GM18511 (cell line): Measurements from ENCODE around the gene CREG2.

ENCODE experiments used
- ATAC-seq: cut with Tn5 transposase; IDR thresholded peaks from one replicate; pipeline ENCODE4 v1.9.1; 2021; ENCODE audit warnings: mild to moderate bottlenecking, moderate library complexity; ENCODE audit not compliant: unreplicated experiment

CREG2 gene

DNA sequence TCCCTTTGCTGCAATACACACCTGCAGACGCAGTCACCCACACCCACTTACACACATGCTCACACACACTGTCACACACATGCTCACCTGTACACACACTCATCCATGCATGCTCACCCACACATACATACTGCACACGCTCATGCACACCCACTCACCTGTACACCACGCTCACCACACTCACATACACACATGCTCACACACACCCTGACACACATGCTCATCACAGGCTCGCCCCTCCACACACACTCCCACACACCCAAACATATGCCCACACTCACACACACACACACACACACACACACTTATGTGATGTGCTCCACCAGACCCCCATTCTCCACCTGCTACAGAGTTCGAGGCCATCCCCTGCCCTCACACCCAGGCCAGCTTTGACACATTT lies 22.8 kb upstream of the CREG2 start:
- ATAC-seq: no peak

DNA sequence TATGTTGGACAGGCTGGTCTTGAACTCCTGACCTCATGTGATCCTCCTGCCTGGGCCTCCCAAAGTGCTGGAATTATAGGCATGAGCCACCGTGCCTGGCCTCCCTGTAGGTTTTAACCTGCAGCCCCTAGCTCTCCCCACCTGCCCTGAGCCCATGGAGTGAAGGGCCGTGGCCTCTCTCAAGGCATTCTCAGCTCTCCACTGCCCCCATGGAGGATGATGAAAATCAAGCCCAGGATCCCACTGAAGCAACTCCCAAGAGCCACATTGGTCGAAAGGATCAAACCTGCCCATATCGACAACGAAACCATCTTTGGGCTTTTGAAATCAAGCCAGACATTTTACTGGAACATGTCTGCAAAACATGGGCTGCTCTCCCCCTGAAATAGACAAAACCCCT lies 22.4 kb upstream of the CREG2 start:
- no peak for ATAC-seq

DNA sequence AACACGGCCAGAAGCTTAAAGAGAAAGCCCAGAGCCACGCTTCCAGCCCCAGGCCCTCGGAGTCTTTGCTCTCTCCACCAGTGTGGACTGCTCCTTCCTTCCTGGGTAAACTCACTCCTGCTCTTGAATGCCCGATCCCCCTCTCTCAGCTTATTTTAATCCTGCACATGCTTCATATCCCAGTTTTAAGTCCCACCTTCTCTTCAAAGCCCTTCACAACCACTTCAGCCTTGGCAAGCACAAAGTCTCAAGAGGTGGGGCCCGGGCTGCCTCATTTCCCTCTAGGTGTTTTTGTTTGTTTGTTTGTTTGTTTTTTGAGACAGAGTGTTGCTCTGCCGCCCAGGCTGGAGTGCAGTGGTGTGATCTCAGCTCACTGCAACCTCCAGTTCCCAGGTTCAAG lies 21.6 kb upstream of the CREG2 start:
- ATAC-seq: no peak

DNA sequence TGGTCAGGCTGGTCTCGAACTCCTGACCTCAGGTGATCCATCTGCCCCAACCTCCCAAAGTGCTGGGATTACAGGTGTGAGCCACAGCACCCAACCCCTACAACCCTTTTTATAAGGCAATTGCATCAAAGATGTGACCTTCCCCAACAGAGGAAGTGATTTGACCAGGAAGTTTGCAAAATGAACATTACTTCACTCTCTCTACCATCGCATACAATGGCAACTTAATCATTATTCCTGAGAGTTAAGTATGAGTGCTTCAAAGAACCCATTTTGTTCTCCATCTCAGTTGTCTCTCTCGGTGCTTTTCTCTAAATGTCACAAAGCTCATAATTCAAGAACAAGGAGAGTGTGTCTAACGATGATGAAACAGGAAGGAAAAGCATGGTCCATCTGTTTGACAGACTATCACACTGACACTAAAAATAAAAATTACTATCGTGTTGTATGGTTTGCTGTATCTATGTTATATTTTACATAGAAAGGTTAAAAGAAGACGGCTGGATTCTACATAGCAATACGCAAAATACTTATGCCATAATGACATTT lies 18.1 kb upstream of the CREG2 start:
- ATAC-seq: no peak

DNA sequence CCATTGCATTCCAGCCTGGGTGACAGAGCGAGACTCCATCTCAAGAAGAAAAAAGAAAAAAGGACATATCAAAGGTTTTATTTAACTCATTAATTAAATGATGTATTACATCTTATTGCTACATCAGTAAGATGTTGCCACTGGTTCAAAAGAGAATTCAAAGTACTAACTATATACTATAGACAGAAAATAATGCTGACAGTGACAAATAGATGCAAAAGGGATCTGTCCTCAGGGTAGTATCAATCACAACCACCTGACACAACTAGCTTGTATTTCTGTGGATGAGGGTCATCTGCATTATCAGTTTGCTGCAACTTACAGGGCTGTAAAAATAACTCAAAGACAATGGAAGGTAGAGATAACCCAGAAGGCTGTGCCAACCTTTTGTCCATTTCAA lies 16.4 kb upstream of the CREG2 start:
- ATAC-seq: no peak

DNA sequence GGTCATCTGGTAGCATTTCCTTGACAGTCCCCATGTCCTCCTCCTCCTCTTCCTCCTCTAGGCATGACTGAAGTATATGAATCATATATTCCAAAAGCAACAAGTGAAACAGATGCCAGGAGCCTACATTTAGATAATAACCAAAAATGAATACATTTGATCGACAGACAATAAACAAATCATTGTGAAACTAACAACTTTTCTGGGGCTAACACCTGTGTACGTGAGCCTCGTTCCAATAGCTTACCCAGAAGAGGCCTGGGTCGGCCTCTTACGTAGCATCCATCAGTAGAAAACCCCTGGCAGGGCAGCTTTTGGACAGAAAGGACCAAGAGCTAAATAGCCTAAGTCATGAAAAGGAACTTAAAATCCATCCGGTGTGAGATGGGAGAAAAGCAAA lies 15.3 kb upstream of the CREG2 start:
- ATAC-seq: no peak

DNA sequence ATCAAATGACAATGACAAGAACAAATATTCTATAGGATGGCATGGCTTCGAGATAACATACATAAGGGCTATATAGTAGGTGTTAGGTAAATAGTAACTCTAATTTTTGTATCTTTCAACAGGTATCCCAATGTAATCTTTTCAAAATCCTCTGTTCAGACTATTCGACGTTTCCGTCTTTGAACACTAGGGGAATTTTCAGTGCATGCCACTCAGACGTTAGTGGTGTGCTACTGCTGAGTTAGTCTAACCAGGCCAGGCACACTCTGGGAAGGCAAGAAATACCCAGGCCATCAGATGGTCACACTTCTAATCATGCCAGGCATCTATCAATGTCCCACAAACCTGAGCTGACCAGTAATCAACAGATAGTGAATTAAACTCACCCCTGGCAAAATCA lies 14.6 kb upstream of the CREG2 start:
- ATAC-seq: no peak

DNA sequence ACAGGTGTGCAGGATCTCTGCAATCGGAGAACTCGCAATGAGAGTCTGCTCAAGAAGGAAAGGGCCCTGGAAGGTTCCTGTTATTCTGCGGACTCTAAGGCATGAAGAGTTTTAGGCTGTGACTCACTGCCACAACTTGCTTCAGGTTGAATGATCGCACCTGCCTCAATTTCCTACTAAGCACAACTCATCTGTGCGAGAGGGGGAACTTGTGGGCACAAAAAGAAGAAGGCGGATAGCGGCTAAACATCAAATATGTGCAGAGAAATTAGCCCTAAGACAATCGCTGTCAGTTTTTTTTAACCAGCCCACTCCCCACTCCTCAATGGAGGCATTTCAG lies 14.0 kb upstream of the CREG2 start:
- ATAC-seq: no peak

DNA sequence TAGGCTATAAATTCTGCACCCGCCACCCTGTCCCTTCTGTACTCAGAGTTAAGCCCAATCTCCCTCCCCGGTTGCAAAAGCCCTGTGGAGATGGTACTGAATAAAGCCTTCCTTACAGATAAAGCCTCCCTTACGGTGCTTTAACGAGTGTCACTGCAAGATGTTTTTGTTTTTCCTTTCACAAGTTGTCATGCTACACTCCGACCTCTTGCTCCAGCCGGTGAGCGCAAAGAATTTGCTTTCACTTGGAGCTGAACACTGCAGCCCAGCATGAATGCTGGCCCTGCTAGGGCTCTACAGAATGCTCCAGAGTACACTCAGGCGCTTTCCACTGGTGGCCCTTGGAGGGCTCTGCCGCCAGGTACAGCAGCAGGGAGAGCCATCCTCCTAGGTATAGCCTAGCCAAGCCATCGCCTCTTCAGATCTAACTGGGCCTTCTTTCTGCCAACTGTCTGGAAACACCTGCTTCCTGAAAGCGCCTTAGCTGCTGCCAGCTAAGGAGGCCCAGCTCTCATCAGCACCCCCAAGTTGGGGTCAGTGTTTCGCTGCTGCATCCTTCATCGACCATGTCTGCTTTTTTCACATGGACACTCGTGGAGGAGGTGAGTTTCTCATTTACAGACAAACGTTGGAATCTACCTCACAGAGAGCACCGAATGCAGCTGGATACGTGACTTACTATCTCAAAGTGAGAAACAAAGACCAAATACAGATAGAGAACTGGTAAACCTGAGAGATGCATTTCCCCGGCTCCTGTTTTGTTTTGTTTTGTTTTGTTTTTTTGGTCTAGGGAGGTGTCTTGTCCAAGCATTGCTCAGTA lies 13.4 kb upstream of the CREG2 start:
- ATAC-seq: no peak

DNA sequence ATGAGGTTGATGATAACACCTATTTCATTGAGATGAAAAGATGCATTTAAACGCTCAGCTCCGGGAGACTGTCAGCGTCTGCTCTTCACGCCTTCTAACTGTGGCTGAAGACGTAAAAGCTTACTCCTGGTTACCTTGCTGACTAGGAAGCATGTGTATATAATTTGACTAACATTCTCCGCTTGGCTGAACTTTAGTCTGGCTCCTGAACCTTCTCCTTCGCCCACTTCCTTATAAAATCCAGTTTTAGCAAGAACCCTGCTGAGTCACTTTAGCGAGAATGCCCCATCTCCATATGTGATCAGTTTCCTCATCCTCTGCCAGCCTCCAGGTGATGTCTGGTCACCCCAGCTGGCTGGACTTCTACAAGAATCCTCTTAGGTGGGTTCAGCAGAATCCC lies 12.7 kb upstream of the CREG2 start:
- no peak for ATAC-seq

DNA sequence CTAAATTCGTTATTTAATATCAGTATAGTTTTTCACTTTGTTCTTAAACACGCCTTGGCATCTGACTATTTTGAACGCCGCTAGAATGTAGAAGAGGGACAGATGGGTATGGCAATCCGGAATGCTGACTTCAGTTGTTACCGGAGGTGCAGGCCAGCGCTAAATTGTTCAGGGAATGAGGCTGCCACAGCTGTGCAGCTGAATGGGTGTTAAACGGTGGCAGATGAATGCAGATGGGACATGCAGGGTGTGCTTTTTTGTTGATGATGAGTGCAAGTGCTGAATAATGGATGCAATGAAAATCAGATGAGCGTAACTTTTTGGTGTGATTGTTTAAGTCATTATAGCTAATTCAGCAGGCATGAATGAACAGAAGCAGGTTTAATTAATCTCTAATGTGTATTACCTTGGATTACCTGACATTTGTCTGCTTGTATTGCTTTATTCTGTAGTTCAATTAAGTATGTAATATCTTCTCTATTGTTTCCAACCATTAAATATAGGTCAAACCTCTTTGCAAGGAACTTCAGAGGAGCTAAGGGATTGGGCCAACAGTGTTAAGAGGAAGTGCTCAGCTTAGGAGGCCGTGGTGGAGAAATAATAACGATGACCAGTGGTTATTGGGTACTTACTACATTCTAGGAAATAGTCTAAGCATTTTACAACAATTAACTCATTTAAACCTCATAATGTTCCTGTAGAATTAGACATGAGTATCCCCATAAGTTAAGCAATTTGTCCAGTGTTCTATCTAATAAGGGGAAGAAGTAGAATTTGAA lies 11.9 kb upstream of the CREG2 start:
- no peak for ATAC-seq

DNA sequence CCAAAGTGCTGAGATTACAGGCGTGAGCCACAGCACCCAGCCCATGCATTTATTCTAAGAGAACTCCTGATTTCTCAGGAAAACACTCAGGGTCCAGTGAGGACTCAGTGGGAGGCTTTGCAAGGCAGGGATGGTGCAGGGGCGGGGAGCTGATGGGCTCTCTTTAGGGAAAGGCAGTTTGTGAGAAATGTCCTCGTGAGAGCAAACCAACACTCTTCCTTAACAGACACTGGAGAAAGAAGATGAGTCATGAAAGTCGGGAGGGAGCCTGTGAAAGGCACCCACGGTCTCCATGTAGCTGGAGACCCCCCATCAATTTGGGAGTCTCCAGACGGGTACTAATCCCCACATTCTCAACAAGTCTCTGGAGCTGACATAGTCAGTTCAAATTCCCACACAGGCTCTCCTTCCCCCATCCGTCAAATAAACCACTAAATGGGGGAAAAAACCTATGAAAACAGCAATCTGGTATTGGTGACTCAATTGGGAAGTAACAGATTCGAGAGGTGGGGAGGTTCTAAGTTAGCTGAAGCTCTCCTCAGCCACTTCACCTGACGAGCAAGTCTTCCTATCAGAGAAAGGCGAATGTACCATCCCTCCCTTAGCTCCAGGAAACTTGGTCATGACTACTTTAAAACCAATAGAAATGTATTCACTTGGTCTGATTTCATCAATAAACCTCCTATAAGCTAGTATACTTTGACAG lies 11.0 kb upstream of the CREG2 start:
- ATAC-seq: no peak

DNA sequence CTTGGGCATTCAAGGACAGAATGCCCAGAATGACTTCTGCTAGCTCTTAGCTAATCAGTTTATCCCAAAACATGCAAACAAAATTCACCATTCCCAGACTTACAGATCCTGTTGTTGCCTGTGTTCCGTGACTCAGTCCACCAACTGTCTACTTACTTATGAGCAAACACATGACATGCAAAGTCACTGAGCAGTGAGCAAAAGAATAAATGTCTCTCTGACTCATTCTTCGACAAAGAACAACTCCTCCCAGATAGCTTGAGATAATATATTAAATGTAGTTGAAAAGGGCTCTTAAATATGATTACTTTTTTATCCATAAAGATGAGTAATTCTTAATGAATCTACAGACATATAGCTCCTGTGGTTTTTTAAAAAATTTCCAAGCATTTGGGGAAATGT lies 9.0 kb upstream of the CREG2 start:
- no peak for ATAC-seq

DNA sequence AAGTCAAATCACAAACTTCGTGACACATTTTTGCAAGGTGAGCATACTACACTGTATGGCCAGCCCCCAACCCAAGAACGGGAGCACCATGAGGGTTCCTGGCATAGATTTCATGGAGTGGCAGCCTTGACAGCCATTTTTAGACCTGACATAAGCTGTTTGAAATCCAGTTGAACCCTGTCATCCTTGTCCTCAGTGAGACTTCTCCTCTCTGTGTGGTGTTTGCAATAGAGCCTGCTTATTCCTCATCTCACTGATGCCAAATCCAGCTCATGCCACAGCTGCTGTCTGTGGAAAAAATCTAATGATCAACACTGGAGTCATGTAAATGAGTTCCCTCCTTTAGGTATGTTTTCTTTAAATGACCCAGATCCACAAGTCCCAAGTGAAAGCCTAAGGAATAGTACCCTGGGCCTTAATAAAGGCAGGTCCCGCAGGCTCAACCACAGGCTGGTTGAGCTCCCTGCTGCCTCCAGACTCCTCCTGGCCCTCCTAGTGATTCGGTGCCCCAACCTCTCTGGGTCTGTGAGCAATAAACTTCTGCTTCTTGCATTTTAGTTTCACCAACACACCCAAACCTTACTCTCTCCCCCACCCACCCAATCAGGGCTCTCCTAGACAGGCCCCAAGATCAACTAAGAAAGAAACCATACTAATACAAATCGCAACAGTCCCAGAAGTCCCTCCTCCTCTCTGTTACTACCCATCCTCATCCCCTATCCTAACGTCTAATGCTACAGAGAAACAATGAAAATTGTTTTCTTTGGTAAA lies 8.4 kb upstream of the CREG2 start:
- ATAC-seq: no peak

DNA sequence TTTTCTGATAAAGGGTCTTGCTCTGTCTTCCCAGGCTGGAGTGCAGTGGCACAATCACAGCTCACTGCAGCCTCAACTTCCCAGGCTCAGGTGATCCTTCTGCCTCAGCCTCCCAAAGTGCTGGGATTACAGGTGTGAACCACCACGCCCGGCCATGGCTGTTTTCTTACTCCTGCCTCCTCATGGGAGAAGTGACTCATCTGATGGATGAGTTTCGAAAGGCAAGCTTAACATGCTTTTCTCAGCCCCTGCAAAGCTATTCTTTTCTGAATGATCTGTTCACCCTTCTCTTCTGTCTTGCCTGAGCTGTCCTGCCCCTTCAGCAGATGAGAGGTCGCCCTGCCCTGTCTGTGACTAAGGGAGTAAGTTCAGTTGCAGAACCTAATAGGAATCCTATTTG lies 929 bp upstream of the CREG2 start:
- ATAC-seq: no peak

DNA sequence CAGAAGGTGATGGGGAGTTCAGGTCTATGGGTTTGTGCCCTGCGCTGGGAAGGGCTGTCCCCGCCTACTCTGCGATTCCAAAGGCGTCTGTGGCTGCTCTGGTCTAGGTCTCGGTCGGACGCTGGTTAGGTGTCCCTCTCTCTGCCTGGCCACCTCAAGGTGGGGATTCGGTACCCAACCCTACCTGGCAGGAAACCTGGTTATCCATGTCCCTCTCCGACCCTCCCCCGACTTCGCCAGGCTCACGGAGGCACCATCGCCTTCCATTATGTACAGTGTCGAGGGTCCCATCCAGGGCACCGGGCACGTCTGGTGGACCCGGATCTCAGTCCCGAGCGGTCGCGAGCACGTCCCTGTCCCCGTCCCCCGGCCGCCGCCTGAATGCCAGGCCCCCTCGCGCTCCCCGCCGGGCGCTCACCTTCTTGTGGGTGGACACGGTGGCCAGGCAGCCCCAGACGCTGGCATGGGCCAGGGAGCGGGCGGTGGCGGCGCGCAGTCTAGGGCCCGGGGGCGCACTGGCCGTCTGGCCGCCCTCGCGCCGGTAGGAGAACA lies 628 bp downstream of the CREG2 start:
- no peak for ATAC-seq

DNA sequence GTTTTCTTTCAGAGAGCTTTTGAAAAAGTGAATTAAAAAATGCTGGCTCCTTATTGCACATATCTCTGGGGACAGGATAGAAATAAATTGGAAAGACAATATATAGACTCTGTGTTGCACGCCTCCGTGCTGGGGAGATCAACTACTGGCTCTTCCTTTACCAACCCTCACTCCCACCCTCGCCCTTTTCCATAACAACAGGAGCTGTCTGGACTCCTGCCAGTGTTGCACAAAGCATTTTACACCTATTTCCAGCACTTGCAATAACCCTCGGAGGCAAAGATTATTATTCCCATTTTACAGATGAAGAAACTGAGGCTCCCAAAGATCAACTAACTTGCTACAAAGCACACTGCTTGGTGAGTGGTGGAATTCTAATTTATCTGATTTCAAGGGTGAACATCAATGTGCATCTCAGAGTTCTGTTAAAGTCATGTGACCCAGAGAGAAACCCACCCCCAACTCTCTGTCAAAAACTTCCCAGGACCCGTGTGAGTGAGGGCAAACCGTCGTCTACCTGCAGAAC lies 4.2 kb downstream of the CREG2 start:
- ATAC-seq: no peak

DNA sequence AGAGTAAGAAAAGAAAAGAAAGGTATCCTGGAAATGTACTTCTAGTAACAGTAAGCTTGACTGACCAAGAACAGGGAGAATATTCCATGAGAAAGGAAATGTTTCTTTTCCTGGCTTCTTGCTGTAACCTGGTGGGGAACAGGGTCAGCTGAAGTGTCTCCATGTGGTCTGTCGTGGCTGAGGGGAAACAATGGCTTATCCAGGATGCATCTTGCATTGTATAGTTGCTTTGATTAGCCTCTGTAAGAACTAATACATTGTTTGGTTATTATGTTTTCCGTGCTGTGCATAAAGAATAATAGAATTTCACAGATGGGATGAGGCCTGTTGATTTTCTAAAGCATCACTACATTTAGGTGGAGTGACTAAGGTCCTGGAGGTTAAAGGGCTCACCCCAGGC lies 4.9 kb downstream of the CREG2 start:
- ATAC-seq: no peak

DNA sequence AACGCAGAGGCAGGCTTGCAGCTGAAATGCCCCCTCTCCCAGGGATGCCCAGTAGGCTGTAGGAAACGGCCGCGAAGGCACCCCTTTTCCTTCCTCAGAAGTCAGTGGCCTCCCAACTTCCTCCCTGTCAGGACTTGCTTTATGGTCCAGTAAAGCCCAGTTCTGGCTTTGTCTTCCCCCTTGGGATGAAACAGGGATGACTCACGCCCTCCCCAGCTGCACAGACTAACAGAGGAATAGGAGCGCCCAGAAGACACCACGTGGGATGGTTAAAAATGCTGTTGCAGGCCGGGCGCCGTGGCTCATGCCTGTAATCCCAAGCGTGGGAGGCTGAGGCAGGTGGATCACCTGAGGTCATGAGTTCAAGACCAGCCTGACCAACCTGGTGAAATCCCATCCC lies 6.9 kb downstream of the CREG2 start:
- no peak for ATAC-seq

DNA sequence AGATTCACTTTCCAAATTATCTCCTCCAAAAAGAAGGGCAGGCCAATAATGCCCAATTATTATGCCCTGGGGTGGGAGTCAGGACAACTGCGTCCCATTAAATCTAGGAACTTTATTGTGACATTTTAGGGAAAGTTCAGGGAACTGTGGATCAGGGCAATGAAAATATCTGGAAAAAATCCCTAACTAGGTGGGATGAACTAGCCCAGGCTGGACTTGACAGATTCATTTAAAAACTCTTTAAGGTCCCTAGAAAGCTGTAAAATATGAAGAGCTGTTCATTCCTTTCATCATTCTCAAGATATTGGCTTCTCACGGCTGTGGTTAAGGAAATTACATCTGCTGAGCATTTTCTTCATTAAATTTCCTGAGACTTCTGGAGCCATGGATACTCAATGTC lies 8.2 kb downstream of the CREG2 start:
- no peak for ATAC-seq
